CD4-positive, alpha-beta T cell treated with Interleukin-2 at 100 ng/mL for 4 hours (primary cell): ENCODE data around the gene PCDHGA6.
"Not testable (repeated sequence)": the region's sequence is repeated elsewhere in the genome, so short reads cannot be mapped to it uniquely, and the experiment has no call there.

Experiments used
- DNase-seq: peaks from one replicate; pipeline ENCODE4 v3.0.0-alpha.2; 2020; ENCODE audit warnings: low spot score

PCDHGA6 gene

DNA sequence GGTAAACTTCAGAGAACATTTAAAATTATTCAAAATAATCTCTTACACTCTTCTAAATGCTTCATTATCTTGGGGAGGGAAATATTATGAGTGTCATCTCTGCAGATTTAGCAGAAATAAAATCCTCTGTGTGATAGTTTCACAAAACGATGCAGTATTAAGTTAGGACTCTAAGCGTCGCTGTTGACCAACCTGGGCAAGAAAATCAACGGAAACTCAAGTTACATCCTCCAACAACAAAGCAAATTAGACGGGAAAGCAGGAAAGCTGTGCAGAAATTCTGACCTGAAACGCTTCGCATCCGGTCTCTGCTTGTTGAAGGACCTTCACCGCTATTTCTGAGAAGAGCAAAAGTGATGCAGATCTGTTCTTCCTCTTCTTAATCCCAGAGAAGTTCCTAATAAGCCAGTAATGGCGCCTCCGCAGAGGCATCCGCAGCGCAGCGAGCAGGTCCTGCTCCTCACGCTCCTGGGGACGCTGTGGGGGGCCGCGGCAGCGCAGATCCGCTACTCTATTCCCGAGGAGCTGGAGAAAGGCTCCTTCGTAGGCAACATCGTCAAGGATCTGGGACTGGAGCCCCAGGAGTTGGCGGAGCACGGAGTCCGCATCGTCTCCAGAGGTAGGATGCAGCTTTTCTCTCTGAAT is at the start of gene PCDHGA6:
Gene PCDHGA6 (plus strand): TSS at position 219 of the 645 bp plus-strand sequence. CDS start 193 bp downstream, at position 412.
- DNase-seq, result peak; percentile 8

DNA sequence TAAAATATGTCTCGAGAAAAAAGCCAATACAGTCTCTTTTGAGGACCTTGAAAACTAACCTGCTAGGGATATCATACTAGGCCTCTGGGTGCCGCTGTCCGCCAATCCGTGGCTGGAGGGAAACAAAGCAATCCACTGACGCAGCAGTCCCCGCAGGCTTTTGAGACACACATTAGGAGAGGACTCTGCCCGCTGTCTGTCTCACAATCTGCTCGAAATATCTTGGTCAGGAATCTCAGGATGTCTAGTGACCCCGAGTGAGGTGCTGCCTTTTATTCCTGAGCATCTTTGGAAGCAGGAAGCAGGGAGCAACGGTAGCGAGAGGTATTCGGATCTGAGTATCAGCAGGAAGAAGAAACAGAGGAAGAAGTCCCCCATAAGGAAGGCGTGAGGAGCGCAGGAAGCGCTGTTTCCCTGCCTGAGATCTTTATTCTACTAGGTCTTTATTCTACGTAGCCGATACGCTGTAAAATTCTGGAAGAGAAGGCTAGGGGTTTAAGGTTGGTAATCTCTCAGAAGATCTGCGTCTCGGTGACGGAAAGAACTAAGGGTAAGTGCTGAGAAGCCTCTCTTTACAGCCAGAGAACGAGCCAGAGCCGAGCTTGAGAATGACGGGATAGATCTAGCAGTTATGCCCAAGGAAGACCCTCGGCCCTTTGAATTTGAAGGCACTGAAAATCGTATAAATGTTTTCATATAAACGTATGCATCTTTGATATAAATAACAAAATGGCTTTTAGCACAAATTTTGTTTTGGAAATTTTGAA is 47.4 kb upstream of the PCDHGA6 start:
- DNase-seq, result peak; percentile 68

DNA sequence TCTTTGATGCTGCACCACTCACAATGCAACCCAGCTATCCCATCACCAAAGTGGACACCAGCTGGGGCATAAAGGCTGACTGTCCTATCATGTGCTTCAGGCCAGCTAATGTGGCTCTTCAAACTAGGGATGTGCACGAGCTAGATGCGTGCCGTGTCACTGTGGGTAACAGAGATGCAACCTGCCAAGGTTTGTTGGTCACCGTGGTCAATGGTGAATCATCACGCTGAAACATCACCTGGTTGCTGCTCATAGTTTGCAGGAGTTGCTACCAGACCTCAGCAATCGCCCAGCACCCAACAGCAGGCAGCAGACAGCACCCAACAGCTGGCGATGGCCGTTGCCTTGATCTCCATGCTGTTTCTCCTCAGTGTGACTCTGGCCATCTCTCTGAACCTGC is 45.5 kb upstream of the PCDHGA6 start:
- DNase-seq, result no peak

DNA sequence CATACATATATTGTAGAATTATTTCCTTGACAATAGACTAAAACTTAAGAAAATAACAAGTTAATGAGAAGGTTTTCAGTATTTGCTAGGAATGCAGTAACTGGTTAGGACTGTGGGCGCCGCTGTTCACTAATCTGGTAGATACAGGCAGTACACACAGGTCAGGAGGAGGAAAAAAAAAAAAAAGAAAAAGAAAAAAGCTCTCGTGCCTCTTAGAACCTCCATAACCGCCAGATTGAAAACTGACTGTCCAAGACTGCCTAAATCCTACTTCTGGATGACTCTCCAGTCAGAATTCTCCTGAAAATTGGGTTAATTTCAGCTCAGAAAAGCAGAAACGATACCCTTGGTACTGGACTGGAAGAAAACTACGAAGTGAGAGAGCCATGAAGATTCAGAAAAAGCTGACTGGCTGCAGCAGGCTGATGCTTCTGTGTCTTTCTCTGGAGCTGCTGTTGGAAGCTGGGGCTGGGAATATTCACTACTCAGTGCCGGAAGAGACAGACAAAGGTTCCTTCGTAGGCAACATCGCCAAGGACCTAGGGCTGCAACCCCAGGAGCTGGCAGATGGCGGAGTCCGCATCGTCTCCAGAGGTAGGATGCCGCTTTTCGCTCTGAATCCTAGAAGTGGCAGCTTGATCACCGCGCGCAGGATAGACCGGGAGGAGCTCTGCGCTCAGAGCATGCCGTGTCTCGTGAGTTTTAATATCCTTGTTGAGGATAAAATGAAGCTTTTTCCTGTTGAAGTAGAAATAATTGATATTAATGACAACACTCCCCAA is 43.2 kb upstream of the PCDHGA6 start, which contains the start of gene PCDHGA1:
Gene PCDHGA1 (plus strand): TSS at position 216 of the 782 bp plus-strand sequence.
- DNase-seq, result peak; percentile 5

DNA sequence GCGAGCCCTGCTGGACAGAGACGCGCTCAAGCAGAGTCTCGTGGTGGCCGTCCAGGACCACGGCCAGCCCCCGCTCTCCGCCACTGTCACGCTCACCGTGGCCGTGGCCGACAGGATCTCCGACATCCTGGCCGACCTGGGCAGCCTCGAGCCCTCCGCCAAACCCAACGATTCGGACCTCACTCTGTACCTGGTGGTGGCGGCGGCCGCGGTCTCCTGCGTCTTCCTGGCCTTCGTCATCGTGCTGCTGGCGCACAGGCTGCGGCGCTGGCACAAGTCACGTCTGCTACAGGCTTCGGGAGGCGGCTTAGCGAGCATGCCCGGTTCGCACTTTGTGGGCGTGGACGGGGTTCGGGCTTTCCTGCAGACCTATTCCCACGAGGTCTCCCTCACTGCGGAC is 41.1 kb upstream of the PCDHGA6 start:
- DNase-seq, result not testable (repeated sequence)

DNA sequence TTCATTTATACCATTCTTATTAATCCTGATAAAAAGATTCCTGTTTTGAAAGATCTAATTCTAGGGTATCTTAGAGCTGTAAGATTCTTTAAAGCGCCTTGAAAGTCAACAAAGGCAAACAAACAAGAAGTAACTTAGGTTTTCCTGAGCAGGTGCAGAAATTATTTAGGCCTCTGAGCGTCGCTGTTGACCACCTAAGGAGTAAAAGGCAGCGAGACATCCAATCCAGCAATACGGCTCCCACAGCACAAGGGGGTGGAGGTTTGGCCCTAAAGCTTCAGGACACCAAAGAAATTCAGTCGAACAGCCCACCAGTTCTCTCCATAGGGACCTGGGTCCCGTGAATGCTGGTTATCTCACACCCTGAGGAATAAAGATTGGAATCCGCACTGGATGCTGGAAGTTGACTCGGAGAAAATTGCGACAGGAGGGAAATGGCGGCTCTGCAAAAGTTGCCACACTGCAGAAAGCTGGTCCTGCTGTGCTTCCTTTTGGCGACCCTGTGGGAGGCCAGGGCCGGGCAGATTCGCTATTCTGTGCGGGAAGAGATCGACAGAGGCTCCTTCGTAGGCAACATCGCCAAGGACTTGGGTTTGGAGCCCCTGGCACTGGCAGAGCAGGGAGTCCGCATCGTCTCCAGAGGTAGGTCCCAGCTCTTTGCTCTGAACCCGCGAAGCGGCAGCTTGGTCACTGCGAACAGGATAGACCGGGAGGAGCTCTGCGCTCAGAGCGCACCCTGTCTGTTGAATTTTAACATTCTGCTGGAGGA is 35.0 kb upstream of the PCDHGA6 start, which contains the start of gene PCDHGA2:
Gene PCDHGA2 (plus strand): TSS at position 223 of the 769 bp plus-strand sequence.
- no peak for DNase-seq

DNA sequence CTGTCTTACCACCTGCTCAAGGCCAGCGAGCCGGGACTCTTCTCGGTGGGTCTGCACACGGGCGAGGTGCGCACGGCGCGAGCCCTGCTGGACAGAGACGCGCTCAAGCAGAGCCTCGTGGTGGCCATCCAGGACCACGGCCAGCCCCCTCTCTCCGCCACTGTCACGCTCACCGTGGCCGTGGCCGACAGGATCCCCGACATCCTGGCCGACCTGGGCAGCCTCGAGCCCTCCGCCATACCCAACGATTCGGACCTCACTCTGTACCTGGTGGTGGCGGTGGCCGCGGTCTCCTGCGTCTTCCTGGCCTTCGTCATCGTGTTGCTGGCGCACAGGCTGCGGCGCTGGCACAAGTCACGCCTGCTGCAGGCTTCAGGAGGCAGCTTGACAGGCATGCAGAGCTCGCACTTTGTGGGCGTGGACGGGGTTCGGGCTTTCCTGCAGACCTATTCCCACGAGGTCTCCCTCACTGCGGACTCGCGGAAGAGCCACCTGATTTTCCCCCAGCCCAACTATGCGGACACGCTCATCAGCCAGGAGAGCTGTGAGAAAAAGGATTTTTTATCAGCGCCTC is 32.8 kb upstream of the PCDHGA6 start:
- not testable (repeated sequence) for DNase-seq

DNA sequence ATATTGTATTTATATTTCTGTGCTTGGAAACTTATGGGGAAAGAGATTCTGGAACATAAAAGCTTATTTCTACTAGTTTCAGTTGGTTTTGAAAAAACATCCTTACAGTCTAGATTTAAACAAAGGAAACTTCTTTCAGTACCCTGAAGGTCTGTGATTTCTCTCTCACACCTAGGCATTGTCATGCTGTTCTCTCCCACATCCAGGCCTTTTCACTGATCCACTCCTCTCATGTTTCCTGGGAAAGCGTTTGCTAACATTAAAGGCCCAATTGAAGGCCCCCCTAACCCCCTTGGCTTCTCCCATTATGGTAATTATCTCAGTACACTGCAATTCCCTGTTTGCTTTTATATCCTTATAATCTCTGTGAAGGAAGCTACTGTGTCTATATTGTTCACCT is 30.9 kb upstream of the PCDHGA6 start:
- no peak for DNase-seq

DNA sequence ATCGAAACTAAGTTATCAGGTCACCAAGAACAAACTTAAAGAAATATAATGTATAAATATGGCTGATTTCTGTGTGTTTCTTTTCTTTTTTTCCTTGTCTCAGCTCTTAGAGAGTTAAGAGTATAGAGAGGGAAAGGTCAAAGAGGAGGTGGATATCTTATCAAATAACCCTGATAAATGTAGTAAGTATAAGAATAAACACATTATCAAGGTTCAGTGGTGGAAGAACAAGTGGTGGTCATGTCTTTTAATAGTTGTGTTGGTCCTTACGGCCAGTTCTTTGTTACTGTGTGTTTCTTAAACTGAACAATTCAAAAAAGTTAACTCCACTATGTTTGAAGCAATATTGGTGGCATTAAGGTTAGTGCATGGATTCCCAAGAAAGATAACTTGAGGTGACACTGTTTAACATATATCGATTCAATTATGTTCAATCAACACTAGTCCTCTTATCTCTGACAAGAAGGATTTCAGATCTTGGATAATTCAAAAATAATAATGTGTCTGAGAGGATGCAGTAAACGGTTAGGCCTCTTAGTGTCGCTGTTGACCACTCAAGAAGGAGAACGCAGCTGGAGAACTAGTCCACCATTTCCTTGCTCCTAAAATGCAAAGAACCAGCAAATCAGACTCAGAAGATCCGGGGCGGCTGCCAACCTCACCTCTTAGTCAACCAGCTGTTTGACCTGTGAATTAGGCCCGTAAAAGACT is 30.3 kb upstream of the PCDHGA6 start, which contains the start of gene PCDHGA3:
Gene PCDHGA3 (plus strand): TSS at position 588 of the 711 bp plus-strand sequence. CDS start 205 bp downstream, outside the sequence.
- DNase-seq, result peak; percentile 2

DNA sequence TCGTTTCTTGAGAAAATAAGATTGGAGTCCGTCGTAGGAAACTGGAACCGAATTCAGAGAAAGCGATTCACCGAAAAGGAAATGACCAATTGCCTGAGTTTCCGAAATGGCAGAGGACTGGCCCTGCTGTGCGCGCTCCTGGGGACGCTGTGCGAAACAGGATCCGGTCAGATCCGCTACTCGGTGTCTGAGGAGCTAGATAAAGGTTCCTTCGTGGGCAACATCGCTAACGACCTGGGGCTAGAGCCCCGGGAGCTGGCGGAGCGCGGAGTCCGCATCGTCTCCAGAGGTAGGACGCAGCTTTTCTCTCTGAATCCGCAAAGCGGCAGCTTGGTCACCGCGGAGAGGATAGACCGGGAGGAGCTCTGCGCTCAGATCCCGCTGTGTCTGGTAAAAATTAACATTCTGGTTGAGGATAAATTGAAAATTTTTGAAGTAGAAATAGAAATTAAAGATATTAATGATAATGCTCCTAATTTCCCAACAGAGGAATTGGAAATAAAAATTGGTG is 29.7 kb upstream of the PCDHGA6 start:
- DNase-seq, result no peak

DNA sequence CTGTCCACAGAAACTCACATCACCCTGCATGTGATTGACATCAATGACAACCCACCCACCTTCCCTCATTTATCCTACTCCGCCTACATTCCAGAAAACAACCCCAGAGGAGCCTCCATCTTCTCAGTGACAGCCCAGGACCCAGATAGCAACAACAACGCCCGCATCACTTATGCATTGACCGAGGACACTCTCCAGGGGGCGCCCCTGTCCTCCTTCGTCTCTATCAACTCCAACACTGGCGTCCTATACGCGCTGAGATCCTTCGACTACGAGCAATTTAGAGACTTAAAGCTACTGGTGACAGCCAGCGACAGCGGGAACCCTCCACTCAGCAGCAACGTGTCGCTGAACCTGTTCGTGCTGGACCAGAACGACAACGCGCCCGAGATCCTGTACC is 28.4 kb upstream of the PCDHGA6 start:
- DNase-seq, result no peak

DNA sequence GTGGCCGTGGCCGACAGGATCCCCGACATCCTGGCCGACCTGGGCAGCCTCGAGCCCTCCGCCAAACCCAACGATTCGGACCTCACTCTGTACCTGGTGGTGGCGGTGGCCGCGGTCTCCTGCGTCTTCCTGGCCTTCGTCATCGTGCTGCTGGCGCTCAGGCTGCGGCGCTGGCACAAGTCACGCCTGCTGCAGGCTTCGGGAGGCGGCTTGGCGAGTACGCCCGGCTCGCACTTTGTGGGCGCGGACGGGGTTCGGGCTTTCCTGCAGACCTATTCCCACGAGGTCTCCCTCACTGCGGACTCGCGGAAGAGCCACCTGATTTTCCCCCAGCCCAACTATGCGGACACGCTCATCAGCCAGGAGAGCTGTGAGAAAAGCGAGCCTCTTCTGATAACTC is 27.7 kb upstream of the PCDHGA6 start:
- DNase-seq, result not testable (repeated sequence)

DNA sequence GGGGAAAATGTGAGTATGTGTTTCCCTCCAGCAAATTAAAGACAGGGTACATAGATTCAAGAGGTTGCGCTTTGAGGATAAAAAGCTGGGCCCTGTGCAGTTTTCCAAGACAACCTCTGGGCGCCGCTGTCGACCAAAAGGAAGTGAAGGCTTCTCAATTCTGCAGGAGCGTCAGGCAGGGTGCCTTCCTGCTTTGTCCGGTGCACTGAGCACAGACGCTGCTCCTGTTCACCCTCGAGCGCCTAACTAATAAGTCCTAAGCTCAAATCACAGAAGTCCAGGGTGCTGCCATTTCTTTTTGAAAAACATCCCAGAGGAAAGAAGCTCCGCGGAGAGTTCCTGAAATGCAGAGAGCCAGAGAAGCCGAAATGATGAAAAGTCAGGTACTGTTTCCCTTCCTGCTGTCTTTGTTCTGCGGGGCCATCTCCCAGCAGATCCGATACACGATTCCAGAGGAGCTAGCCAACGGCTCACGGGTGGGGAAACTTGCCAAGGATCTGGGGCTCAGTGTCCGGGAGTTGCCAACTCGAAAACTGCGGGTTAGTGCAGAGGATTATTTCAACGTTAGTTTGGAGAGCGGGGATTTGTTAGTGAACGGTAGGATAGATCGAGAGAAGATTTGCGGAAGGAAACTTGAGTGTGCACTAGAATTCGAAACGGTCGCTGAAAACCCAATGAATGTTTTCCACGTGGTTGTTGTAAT is 23.6 kb upstream of the PCDHGA6 start, which contains the start of gene PCDHGB1:
Gene PCDHGB1 (plus strand): TSS at position 183 of the 703 bp plus-strand sequence. CDS start 162 bp downstream, at position 345.
- DNase-seq, result peak; percentile 40

DNA sequence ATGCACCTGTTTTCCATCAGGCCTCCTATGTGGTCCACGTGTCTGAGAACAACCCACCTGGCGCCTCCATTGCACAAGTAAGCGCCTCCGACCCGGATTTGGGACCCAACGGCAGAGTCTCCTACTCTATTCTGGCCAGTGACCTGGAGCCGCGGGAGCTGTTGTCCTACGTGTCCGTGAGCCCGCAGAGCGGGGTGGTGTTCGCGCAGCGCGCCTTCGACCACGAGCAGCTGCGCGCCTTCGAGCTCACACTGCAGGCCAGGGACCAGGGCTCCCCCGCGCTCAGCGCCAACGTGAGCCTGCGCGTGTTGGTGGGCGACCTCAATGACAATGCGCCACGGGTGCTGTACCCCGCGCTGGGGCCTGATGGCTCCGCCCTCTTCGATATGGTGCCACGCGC is 22.1 kb upstream of the PCDHGA6 start:
- no peak for DNase-seq

DNA sequence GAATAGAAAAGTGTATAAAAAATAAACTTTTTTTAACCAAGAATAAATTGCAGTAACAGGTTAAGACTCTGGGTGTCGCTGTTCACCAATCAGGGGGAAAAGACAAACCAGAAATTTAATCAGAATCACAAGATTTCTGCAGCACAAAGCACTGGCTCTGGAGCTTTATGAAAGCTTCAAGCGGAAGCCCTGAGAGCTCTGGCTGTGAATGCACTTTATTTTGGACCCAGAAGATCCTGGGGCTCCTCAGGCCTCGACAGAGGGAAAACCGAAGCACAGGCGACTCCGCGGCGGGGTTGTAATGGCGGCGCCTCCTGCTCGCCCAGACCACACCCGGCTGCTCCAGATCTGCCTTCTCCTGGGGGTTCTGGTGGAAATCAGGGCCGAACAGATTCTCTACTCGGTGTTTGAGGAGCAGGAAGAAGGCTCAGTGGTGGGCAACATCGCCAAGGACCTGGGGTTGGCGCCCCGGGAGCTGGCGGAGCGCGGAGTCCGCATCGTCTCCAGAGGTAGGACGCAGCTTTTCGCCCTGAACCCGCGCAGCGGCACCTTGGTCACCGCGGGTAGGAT is 18.7 kb upstream of the PCDHGA6 start, which contains the start of gene PCDHGA4:
Gene PCDHGA4 (plus strand): TSS at position 122 of the 570 bp plus-strand sequence. CDS start 87 bp downstream, at position 209.
- peak; percentile 23 for DNase-seq

DNA sequence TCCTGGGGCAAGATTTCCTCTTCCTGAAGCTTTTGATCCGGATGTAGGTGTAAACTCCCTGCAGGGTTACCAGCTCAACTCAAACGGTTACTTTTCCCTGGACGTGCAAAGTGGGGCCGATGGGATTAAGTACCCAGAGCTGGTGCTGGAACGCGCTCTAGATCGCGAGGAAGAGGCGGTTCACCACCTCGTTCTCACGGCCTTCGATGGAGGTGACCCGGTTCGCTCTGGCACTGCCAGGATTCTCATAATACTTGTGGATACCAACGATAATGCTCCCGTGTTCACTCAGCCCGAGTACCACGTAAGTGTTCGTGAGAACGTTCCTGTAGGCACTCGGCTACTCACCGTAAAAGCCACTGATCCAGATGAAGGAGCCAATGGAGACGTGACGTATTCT is 18.1 kb upstream of the PCDHGA6 start:
- no peak for DNase-seq

DNA sequence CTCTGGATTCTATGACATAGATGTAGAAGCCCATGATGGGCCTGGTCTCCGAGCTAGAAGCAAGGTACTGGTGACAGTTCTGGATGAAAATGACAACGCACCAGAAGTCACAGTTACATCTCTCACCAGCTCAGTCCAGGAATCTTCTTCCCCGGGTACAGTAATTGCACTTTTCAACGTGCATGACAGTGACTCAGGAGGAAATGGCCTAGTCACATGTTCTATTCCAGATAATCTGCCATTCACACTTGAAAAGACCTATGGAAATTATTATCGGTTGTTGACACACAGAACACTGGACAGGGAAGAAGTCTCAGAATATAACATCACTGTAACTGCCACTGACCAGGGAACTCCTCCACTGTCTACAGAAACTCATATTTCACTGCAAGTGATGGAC is 17.6 kb upstream of the PCDHGA6 start:
- no peak for DNase-seq

DNA sequence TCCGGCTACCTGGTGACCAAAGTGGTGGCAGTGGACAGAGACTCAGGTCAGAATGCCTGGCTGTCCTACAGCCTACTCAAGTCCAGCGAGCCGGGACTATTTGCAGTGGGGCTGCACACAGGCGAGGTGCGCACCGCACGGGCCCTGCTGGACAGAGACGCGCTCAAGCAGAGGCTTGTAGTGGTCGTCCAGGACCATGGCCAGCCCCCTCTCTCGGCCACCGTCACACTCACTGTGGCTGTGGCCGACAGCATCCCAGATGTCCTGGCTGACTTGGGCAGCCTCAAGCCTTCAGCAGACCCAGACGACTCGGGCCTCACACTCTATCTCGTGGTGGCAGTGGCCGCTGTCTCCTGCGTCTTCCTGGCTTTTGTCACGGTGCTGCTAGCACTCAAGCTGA is 16.7 kb upstream of the PCDHGA6 start:
- no peak for DNase-seq

DNA sequence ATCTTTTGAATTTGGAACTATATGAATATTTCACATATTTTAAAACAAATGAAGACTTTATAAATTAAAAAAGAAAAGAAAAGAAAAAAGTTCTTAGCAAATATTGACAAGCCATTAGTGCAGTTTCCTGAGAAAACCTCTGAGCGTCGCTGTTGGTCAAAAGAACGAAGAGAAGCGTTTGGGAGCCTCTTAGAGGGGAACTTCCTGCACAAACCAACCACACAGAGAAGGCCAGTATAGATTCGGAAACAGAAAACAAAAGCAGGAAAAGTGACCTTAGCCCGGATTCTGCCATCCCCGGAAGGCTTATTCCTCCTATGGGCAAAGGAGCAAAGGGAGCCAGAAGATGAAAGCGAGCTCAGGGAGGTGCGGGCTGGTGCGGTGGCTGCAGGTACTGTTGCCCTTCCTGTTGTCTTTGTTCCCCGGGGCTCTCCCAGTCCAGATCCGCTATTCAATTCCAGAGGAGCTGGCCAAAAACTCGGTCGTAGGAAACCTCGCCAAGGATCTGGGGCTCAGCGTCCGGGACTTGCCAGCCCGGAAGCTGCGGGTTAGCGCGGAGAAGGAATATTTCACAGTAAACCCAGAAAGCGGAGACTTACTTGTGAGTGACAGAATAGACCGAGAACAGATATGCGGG is 13.8 kb upstream of the PCDHGA6 start, which contains the start of gene PCDHGB2:
Gene PCDHGB2 (plus strand): TSS at position 205 of the 637 bp plus-strand sequence. CDS start 142 bp downstream, at position 347.
- peak; percentile 30 for DNase-seq
